Calu3 (cell line): ENCODE results near the gene ZNF532. TPM values are rescaled to one million over a fixed set of nuclear protein-coding genes. Genes with fewer than 3 reads are reported as not detected.

ENCODE experiments used
- BruUV-seq: library from RNA; stranded (reverse); fragments of 400-500 nt; replicated peaks from 2 replicates; lab custom pipeline; 2021; lab: Mats Ljungman, UMichigan
- CTCF ChIA-PET: fragments of 300-600 bp; sonication (Branson Sonifier 250); formaldehyde crosslinking; loops from one replicate; lab custom pipeline; 2022; ENCODE audit warnings: antibody characterized with exemption; lab: Charles Lee
- DNase-seq: peaks from one replicate; pipeline ENCODE4 v3.0.0; 2022
- H3K27ac Mint-ChIP-seq: one replicate; pipeline ENCODE4 v1.8.0; 2022; ENCODE audit warnings: mixed read lengths; ENCODE audit not compliant: unreplicated experiment
- H3K27me3 Mint-ChIP-seq: one replicate; pipeline ENCODE4 v1.8.0; 2022; ENCODE audit warnings: mixed read lengths; ENCODE audit not compliant: unreplicated experiment
- H3K36me3 Mint-ChIP-seq: one replicate; pipeline ENCODE4 v1.8.0; 2022; ENCODE audit warnings: mild to moderate bottlenecking, moderate library complexity, mixed read lengths; ENCODE audit not compliant: insufficient read depth, unreplicated experiment
- H3K4me1 Mint-ChIP-seq: one replicate; pipeline ENCODE4 v1.8.0; 2022; ENCODE audit warnings: mild to moderate bottlenecking, low read depth, mixed read lengths; ENCODE audit not compliant: unreplicated experiment
- H3K4me3 Mint-ChIP-seq: one replicate; pipeline ENCODE4 v1.8.0; 2022; ENCODE audit warnings: mild to moderate bottlenecking, low read depth, moderate library complexity, mixed read lengths; ENCODE audit not compliant: unreplicated experiment
- H3K9me3 Mint-ChIP-seq: one replicate; pipeline ENCODE4 v1.8.0; 2022; ENCODE audit warnings: low read depth, mixed read lengths; ENCODE audit not compliant: unreplicated experiment
- CTCF ChIP-seq: fragments of 200-600 bp; IDR thresholded peaks from one replicate; pipeline ENCODE4 v1.8.0; 2022; ENCODE audit warnings: antibody characterized with exemption; ENCODE audit not compliant: unreplicated experiment
- intact Hi-C: fragments of 100-400 bp; cut with micrococcal nuclease; formaldehyde crosslinking; loops from one replicate; pipeline ENCODE4 v1.10.0; 2022; ENCODE audit not compliant: unreplicated experiment
- total RNA-seq: library from RNA; stranded (reverse); gene quantifications from 2 replicates; pipeline ENCODE4 v1.2.3, GENCODE V29; 2022

Gene ZNF532
- total RNA-seq, 1 experiment from 2014 or later, result 150 TPM

GRCh38 chr18:59005262-59005661, 140.6 kb downstream of the ZNF532 start:
- peak overlapping the region; percentile 81 for H3K27ac Mint-ChIP-seq
- no peaks in the 10 kb centered on the region for H3K27me3 Mint-ChIP-seq
- peak overlapping the region; percentile 30 for H3K4me3 Mint-ChIP-seq
- H3K36me3 Mint-ChIP-seq, result no peaks in the 10 kb centered on the region
- intact Hi-C loops, result no loop called here
- peaks cover 51% of the 10 kb centered on the region for H3K4me1 Mint-ChIP-seq
- H3K9me3 Mint-ChIP-seq, result peaks cover 6% of the 10 kb centered on the region
- no TSS peak for BruUV-seq
- peak; percentile 36 for DNase-seq
- CTCF ChIA-PET, result interaction anchor here (0.7 kb wide), 1 partner anchor 136 kb away, joined by 3 read pairs; no protein-coding TSS in a partner anchor
- no peak for TF ChIP-seq CTCF

DNA sequence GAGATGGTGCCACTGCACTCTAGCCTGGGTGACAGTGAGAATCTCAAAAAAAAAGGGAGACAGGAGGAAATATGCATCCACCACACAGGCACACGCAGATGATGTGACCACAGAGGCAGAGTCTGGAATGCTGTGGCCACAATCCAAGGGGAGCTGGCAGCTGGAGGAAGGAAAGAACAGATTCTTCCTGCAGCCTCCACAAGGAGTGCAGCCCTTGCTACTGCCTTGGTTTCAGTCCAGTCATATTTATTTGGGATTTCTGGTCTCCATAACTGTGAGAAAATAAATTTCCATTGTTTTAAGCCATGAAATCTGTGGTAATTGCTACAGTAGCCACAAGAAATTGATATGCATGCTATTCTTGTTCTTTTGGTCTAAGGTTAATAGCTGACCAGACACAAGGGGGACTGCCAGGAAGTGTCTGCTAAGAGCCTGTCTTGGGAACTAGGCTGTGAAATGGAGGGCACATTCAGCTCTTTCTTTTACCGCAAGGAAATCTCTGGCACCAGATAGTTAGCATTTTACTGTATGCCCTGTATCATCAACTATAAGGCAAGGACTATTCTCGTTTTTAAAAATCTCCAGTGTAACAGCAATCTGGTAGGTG, 141.9 kb downstream of the ZNF532 start:
- H3K27ac Mint-ChIP-seq, result no peak overlapping the region
- no peaks in the 10 kb centered on the region for H3K36me3 Mint-ChIP-seq
- H3K9me3 Mint-ChIP-seq, result peaks cover 4% of the 10 kb centered on the region
- intact Hi-C loops, result no loop called here
- H3K4me3 Mint-ChIP-seq, result no peak overlapping the region
- H3K4me1 Mint-ChIP-seq, result peaks cover 42% of the 10 kb centered on the region
- no peak for TF ChIP-seq CTCF
- H3K27me3 Mint-ChIP-seq, result no peaks in the 10 kb centered on the region
- no TSS peak for BruUV-seq
- DNase-seq, result no peak
- CTCF ChIA-PET, result interaction anchor here (1.6 kb wide), 1 partner anchor 56 kb away, joined by 3 read pairs; no protein-coding TSS in a partner anchor

DNA sequence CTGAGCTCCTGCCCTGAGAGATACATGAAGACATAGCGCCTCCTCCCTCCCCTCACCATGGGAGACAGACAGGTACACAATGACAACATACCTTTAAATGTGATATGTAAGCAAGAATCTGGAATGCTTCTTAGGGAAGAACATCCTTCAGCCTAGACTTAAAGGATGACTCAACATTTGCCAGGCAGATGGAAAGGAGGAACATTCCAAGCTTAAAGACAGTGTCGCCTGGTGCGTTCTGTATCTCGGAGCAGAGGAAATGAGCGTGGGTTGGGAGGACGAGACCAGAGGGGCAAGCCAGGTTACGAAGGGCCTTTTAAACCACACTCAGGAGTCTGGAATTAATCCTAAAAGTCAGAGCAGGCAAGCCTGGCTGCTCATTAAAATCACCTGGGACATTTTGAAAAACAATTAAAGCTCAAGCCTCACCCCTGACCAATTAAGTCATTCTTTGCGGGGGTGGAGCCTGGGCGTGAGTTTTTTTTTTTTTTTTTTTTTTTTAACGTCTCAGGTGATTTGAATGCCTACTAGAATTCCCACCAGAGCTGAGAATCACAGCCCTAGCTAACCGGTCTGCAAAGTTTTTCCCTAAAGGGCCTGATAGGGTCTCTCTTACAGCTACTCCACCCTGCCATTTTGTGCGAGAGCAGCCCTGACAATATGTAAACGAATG, 143.8 kb downstream of the ZNF532 start:
- Mint-ChIP-seq H3K4me3 (no peak overlapping the region), H3K9me3 (peaks cover 4% of the 10 kb centered on the region), H3K36me3 (no peaks in the 10 kb centered on the region), H3K27me3 (no peaks in the 10 kb centered on the region), H3K4me1 (peaks cover 31% of the 10 kb centered on the region), H3K27ac (no peak overlapping the region)
- TF ChIP-seq CTCF, result no peak
- intact Hi-C loops, result no loop called here
- BruUV-seq, result no TSS peak
- CTCF ChIA-PET, result interaction anchor here (0.6 to 0.7 kb wide), 2 partner anchors 226 to 349 kb away, joined by 3 read pairs; no protein-coding TSS in a partner anchor
- no peak for DNase-seq

DNA sequence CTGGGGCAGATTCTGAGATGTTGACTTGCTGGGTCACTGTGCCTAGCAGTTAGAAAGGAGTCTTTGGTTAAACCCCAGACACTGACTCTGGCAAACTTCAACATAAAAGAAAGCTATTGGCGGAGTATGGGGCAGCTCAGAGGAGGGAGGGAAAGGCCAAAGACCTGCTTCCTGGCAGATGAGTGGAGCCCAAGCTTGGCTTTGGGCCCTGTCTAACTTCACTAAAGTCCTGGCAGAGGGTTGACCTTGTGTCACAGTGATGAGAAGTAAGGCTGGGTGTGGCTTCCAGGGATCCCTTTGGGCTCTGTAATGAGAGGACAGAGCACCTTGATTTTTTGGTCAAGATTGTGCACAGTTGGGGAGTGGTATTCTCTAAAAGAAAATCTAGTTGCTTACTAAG, 145.2 kb downstream of the ZNF532 start:
- no TSS peak for BruUV-seq
- DNase-seq, result no peak
- H3K27ac Mint-ChIP-seq, result no peak overlapping the region
- H3K36me3 Mint-ChIP-seq, result no peaks in the 10 kb centered on the region
- peaks cover 31% of the 10 kb centered on the region for H3K4me1 Mint-ChIP-seq
- no peaks in the 10 kb centered on the region for H3K27me3 Mint-ChIP-seq
- H3K9me3 Mint-ChIP-seq, result peaks cover 4% of the 10 kb centered on the region
- no peak overlapping the region for H3K4me3 Mint-ChIP-seq
- TF ChIP-seq CTCF, result no peak
- CTCF ChIA-PET, result no interaction called here
- intact Hi-C loops, result no loop called here
